Measurements from ENCODE around the gene COQ8B.

The COQ8B gene

DNA sequence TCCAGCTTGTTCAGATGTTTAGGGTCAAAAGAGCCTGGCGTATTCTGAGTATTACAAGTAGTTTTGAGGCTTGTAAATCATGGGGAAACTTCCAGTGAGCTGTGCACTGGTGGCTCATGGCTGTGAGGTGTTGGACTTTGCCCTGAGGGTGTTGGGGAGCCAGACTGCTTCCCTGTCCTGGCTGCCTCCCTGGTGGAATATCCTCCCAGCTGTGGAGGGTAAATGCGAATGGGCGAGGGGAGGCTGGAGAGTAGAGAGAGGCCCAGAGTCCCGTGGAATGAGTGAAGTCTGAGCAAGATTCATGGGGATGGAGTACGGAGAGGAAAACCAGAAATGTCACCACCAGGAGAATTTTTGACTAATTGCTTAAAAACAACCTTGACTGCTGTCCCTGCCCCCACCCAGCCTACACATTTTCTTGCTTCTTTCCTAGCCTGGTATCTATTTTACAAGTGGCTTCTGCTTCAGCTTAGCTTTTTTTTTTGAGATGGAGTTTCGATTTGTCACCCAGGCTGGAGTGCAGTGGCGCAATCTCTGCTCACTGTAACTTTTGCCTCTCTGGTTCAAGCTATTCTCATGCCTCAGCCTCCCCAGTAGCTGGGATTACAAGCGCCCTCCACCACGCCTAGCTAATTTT lies 38.0 kb upstream of the COQ8B start:
- TF ChIP-seq ZFP3 (CRISPR knock-in tag; IDR thresholded peaks at IDR 0.05) = no peak
- TF ChIP-seq ZNF70 (CRISPR knock-in tag; IDR thresholded peaks at IDR 0.05) = peak; percentile 78
- ATAC-seq = no peak

DNA sequence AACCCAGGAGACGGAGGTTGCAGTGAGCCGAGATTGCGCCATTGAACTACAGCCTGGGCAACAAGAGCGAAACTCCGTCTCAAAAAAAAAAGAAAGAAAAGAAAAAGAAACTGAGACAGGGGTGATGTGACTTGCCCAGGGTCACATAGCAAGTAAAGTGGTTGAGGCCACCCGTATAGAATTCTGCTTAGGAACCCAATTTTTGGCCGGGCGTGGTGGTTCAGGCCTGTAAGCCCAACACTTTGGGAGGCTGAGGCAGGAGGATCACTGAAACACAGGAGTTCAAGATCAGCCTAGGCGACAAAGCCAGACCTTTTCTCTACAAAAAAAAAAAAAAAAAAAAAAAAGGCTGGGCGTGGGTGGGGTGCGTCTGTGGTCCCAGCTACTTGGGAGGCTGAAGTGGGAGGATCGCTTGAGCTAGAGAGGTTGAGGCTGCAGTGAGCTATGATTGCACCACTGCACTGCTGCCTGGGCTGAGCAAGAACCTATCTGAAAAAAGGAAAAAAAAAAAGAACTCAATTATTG lies 35.6 kb upstream of the COQ8B start:
- TF ChIP-seq TCF4 (CRISPR knock-in tag; IDR thresholded peaks at IDR 0.05; ENCODE audit: borderline replicate concordance) = no peak
- no peak for TF ChIP-seq RARB (CRISPR knock-in tag; IDR thresholded peaks at IDR 0.05)
- no peak for TF ChIP-seq GLIS3 (CRISPR knock-in tag; IDR thresholded peaks at IDR 0.05)
- no peak for TF ChIP-seq BACH2 (CRISPR knock-in tag; IDR thresholded peaks at IDR 0.05; ENCODE audit: borderline replicate concordance)
- TF ChIP-seq TOX (CRISPR knock-in tag; IDR thresholded peaks at IDR 0.05; ENCODE audit: borderline replicate concordance) = no peak
- TF ChIP-seq ZFP3 (CRISPR knock-in tag; IDR thresholded peaks at IDR 0.05) = no peak
- no peak for TF ChIP-seq OSR1 (CRISPR knock-in tag; IDR thresholded peaks at IDR 0.05)
- TF ChIP-seq, protein P1, sequence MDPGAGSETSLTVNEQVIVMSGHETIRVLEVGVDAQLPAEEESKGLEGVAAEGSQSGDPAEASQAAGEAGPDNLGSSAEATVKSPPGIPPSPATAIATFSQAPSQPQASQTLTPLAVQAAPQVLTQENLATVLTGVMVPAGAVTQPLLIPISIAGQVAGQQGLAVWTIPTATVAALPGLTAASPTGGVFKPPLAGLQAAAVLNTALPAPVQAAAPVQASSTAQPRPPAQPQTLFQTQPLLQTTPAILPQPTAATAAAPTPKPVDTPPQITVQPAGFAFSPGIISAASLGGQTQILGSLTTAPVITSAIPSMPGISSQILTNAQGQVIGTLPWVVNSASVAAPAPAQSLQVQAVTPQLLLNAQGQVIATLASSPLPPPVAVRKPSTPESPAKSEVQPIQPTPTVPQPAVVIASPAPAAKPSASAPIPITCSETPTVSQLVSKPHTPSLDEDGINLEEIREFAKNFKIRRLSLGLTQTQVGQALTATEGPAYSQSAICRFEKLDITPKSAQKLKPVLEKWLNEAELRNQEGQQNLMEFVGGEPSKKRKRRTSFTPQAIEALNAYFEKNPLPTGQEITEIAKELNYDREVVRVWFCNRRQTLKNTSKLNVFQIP (CRISPR knock-in tag; IDR thresholded peaks at IDR 0.05; ENCODE audit: borderline replicate concordance, low read depth) = no peak
- TF ChIP-seq ZNF565 (CRISPR knock-in tag; conservative IDR thresholded peaks at IDR 0.05; ENCODE audit: low read depth) = no peak
- no peak for TF ChIP-seq ZNF70 (CRISPR knock-in tag; IDR thresholded peaks at IDR 0.05)
- no peak for TF ChIP-seq CSDC2 (CRISPR knock-in tag; IDR thresholded peaks at IDR 0.05)
- no peak for TF ChIP-seq ESRRG (CRISPR knock-in tag; IDR thresholded peaks at IDR 0.05)
- ATAC-seq = no peak

DNA sequence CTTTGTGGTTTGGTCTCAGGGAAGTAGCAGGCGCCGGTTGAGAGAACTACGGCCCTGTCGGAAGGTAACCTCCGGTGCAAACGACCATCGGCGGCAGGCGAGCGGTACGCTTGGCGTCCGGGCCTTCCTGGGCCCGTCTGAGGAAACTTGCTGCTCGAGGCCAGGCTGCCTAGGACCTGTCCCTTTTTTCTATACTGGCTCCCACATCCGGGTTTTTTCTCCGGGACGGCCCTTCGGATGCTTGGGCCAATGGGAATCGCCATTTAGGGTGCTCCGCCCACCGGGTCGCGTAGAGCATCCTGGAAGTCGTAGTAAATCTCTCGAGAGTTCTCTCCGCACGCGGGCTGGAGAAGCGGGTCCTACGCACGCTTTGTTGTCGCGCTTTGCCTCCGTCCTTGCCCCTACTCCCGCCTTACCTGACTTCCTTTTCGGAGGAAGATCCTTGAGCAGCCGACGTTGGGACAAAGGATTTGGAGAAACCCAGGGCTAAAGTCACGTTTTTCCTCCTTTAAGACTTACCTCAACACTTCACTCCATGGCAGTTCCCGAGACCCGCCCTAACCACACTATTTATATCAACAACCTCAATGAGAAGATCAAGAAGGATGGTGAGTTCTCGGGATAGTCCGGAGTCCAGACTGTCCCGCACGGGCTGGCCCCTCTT lies 34.3 kb upstream of the COQ8B start, which contains the start of gene SNRPA:
TSS of gene SNRPA (plus strand) at position 330 of the 664 bp plus-strand sequence. CDS start at position 536, 206 bp downstream.
- ATAC-seq = peak; percentile 87
- TF ChIP-seq CSDC2 (CRISPR knock-in tag; IDR thresholded peaks at IDR 0.05) = no peak
- TF ChIP-seq, protein P2, sequence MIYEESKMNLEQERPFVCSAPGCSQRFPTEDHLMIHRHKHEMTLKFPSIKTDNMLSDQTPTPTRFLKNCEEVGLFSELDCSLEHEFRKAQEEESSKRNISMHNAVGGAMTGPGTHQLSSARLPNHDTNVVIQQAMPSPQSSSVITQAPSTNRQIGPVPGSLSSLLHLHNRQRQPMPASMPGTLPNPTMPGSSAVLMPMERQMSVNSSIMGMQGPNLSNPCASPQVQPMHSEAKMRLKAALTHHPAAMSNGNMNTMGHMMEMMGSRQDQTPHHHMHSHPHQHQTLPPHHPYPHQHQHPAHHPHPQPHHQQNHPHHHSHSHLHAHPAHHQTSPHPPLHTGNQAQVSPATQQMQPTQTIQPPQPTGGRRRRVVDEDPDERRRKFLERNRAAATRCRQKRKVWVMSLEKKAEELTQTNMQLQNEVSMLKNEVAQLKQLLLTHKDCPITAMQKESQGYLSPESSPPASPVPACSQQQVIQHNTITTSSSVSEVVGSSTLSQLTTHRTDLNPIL (CRISPR knock-in tag; IDR thresholded peaks at IDR 0.05; ENCODE audit: low read depth) = no peak
- TF ChIP-seq ZNF8 (CRISPR knock-in tag; IDR thresholded peaks at IDR 0.05) = no peak
- no peak for TF ChIP-seq ARNTL (CRISPR knock-in tag; IDR thresholded peaks at IDR 0.05; ENCODE audit: borderline replicate concordance, low read depth)
- no peak for TF ChIP-seq OSR1 (CRISPR knock-in tag; IDR thresholded peaks at IDR 0.05)

DNA sequence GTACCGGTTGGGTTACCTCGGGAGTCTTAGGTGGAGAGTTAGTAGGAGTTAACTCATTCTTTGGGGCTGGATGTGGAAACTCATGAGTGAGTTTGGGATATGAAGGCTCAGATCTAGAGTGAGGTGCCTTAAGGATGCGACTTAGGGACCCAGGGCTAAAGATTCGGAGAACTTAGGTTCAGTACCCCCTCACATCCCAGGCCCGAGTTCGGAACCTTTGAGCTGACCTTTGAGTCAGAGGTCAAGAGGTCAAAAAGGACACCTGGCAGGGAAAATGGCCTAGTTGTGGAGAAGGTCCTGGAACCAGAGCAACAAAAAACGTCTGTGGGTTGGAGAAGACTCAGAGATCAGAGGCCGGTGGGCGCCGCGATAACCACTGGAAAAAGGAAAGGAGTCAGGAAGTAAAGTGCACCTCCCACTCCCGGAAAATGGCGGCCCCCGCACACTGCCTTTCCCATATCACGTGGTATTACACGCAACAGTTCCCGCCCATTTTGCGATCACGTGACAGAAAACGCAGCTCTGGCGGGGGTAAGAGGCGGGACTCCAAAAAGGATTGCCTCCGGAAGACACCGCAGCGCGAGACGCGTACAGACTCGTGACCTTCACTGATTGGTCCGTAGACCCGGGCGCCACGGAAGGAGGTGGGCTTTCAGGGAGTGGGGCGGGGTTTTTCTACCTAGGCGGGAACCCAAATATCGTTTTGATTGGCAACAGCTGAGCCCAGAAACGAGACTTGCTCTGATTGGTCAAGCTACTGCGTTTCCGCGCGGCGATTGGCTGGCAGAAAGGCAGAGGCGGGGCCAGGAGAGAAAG lies 33.6 kb upstream of the COQ8B start, which contains the start of gene ACTMAP:
TSS of gene ACTMAP (minus strand) at position 420 of the 816 bp plus-strand sequence. CDS start 674 bp downstream, outside the sequence.
- TF ChIP-seq TCF4 (CRISPR knock-in tag; IDR thresholded peaks at IDR 0.05; ENCODE audit: borderline replicate concordance) (no peak), ARNTL (CRISPR knock-in tag; IDR thresholded peaks at IDR 0.05; ENCODE audit: borderline replicate concordance, low read depth) (peak; percentile 50; the same call in 1 of the 2 replicates), ZFP3 (CRISPR knock-in tag; IDR thresholded peaks at IDR 0.05) (peak; percentile 19; the same call in 1 of the 2 replicates), SNAI2 (CRISPR knock-in tag; IDR thresholded peaks at IDR 0.05) (0 out of 2 replicates have a peak, but pooled peaks have one; percentile 14)
- TF ChIP-seq, protein P3, sequence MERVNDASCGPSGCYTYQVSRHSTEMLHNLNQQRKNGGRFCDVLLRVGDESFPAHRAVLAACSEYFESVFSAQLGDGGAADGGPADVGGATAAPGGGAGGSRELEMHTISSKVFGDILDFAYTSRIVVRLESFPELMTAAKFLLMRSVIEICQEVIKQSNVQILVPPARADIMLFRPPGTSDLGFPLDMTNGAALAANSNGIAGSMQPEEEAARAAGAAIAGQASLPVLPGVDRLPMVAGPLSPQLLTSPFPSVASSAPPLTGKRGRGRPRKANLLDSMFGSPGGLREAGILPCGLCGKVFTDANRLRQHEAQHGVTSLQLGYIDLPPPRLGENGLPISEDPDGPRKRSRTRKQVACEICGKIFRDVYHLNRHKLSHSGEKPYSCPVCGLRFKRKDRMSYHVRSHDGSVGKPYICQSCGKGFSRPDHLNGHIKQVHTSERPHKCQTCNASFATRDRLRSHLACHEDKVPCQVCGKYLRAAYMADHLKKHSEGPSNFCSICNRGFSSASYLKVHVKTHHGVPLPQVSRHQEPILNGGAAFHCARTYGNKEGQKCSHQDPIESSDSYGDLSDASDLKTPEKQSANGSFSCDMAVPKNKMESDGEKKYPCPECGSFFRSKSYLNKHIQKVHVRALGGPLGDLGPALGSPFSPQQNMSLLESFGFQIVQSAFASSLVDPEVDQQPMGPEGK (CRISPR knock-in tag; IDR thresholded peaks at IDR 0.05; ENCODE audit: borderline replicate concordance) = peak; percentile 10; the same call in 1 of the 2 replicates
- ATAC-seq = peak; percentile 94

DNA sequence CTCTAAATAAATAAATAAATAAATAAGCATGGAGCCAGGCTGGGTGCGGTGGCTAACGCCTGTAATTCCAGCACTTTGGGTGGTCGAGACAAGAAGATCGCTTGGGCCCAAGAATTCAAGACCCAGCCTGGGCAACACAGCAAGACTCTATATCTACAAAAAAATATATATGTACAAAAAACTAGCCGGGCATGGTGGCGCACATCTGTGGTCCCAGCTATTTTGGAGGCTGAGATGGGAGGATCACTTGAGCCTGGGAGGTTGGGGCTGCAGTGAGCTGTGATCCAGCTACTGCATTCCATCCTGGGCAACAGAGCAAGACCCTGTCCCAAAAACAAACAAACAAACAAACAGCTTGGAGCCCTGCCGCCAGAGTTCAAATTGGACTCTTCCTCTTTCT lies 30.9 kb upstream of the COQ8B start:
- no peak for ATAC-seq
- TF ChIP-seq BACH2 (CRISPR knock-in tag; IDR thresholded peaks at IDR 0.05; ENCODE audit: borderline replicate concordance) = no peak
- no peak for TF ChIP-seq OSR1 (CRISPR knock-in tag; IDR thresholded peaks at IDR 0.05)
- TF ChIP-seq ZNF8 (CRISPR knock-in tag; IDR thresholded peaks at IDR 0.05) = no peak
- TF ChIP-seq ZFP3 (CRISPR knock-in tag; IDR thresholded peaks at IDR 0.05) = no peak
- TF ChIP-seq PPARA (CRISPR knock-in tag; IDR thresholded peaks at IDR 0.05; ENCODE audit: borderline replicate concordance) = no peak
- TF ChIP-seq ZC3H10 (CRISPR knock-in tag; IDR thresholded peaks at IDR 0.05) = no peak
- TF ChIP-seq ARNTL (CRISPR knock-in tag; IDR thresholded peaks at IDR 0.05; ENCODE audit: borderline replicate concordance, low read depth) = no peak
- TF ChIP-seq, protein P4, sequence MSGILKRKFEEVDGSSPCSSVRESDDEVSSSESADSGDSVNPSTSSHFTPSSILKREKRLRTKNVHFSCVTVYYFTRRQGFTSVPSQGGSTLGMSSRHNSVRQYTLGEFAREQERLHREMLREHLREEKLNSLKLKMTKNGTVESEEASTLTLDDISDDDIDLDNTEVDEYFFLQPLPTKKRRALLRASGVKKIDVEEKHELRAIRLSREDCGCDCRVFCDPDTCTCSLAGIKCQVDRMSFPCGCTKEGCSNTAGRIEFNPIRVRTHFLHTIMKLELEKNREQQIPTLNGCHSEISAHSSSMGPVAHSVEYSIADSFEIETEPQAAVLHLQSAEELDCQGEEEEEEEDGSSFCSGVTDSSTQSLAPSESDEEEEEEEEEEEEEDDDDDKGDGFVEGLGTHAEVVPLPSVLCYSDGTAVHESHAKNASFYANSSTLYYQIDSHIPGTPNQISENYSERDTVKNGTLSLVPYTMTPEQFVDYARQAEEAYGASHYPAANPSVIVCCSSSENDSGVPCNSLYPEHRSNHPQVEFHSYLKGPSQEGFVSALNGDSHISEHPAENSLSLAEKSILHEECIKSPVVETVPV (CRISPR knock-in tag; IDR thresholded peaks at IDR 0.05) = no peak
- TF ChIP-seq SNAI2 (CRISPR knock-in tag; IDR thresholded peaks at IDR 0.05) = no peak
- no peak for TF ChIP-seq ESRRG (CRISPR knock-in tag; IDR thresholded peaks at IDR 0.05)

All from SK-N-SH treated with all-trans-retinoic acid at 6 μM for 48 hours (cell line).